ENCODE measurements around the gene SEC14L1. TPM values are rescaled to one million over a fixed set of nuclear protein-coding genes. Genes with fewer than 3 reads are reported as not detected.

SEC14L1 gene
- total RNA-seq, 1 donor from 2014 or later: 146 TPM

DNA sequence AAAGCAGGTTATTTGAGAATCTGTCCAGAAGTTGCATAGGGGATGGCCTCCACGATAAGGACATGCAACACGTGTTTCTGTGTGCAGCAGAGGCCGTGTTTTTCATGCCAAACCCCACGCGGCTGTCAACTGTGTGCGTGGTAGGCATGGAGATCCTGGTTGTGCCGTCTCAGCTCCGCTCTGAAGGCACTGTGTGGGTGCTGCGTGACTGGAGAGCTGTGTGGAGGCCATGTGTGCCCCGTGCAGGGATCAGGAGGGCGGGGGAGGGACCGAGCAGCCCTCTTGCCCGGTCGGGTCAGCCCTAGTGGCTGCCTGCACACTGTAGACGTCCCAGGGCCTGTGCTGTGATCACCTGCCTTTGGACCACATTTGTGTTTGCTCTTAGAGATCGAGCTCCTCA, 74.5 kb downstream of the SEC14L1 start:
- no peak for TF ChIP-seq CTCF (IDR thresholded peaks at IDR 0.05)
- DNase-seq: no peak
- Histone ChIP-seq H3K27me3 (ENCODE audit: low read depth) (no peaks in the 10 kb centered on the region), H3K36me3 (peaks cover 81% of the 10 kb centered on the region), H3K9me3 (no peaks in the 10 kb centered on the region), H3K4me1 (peaks cover 17% of the 10 kb centered on the region), H3K4me3 (no peak overlapping the region), H3K27ac (peak overlapping the region; percentile 36)
- ATAC-seq: no peak
- intact Hi-C loops (cut with DNase I): loop anchor here (10.0 kb wide), 1 partner anchor 120 kb away; no protein-coding TSS in a partner anchor

GRCh38 chr17:77216486-77216885, 75.7 kb downstream of the SEC14L1 start:
- Histone ChIP-seq H3K27ac (peak overlapping the region; percentile 24), H3K4me3 (no peak overlapping the region), H3K4me1 (peaks cover 6% of the 10 kb centered on the region), H3K9me3 (no peaks in the 10 kb centered on the region), H3K36me3 (peaks cover 69% of the 10 kb centered on the region), H3K27me3 (ENCODE audit: low read depth) (no peaks in the 10 kb centered on the region)
- intact Hi-C loops (cut with DNase I): loop anchor here (10.0 kb wide), 1 partner anchor 122 kb away; no protein-coding TSS in a partner anchor
- DNase-seq (no peak), ATAC-seq (peak; percentile 51 to 57)
- TF ChIP-seq CTCF (IDR thresholded peaks at IDR 0.05): no peak

DNA sequence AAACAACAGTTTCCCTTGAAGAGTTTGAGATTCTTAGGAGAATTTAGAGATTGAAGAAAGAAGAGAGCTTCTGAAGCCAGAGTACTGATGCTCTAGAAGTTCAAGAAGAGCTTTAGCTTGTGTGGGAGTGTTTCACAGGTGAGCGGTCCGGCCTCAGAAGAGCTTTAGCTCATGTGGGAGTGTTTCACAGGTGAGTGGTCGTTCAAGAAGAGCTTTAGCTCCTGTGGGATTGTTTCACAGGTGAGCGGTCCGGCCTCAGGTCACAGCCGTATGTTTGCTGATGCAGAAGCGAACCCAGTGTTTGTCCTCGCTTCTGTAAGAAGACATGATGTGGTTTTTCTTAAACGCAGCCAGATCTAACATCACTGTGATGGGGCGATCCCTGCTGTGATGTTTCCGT, 76.4 kb downstream of the SEC14L1 start:
- ATAC-seq: no peak
- intact Hi-C loops (cut with DNase I): loop anchor here (10.0 kb wide), 1 partner anchor 122 kb away; no protein-coding TSS in a partner anchor
- Histone ChIP-seq H3K4me1 (peaks cover 6% of the 10 kb centered on the region), H3K9me3 (no peaks in the 10 kb centered on the region), H3K27ac (no peak overlapping the region), H3K36me3 (peaks cover 63% of the 10 kb centered on the region), H3K27me3 (ENCODE audit: low read depth) (no peaks in the 10 kb centered on the region), H3K4me3 (no peak overlapping the region)
- no peak for TF ChIP-seq CTCF (IDR thresholded peaks at IDR 0.05)
- DNase-seq: no peak

- Histone ChIP-seq H3K27me3 (ENCODE audit: low read depth) (no peaks in the 10 kb centered on the region), H3K36me3 (peaks cover 58% of the 10 kb centered on the region), H3K9me3 (no peaks in the 10 kb centered on the region), H3K27ac (peak overlapping the region; percentile 11), H3K4me1 (peaks cover 6% of the 10 kb centered on the region), H3K4me3 (no peak overlapping the region)
- ATAC-seq: no peak
- DNase-seq: no peak
- no peak for TF ChIP-seq CTCF (IDR thresholded peaks at IDR 0.05)
- intact Hi-C loops (cut with DNase I): loop anchor here (10.0 kb wide), 1 partner anchor 123 kb away; no protein-coding TSS in a partner anchor
Observed at GRCh38 chr17:77217566-77217965, 76.8 kb downstream of the SEC14L1 start.

GRCh38 chr17:77218902-77219301, 78.1 kb downstream of the SEC14L1 start:
- no peak overlapping the region for H3K4me3 ChIP-seq
- no peaks in the 10 kb centered on the region for H3K9me3 ChIP-seq
- intact Hi-C loops (cut with DNase I): loop anchor here (10.0 kb wide), 1 partner anchor 124 kb away; no protein-coding TSS in a partner anchor
- H3K4me1 ChIP-seq: peaks cover 15% of the 10 kb centered on the region
- no peak for DNase-seq
- H3K36me3 ChIP-seq: peaks cover 45% of the 10 kb centered on the region
- no peak for ATAC-seq
- no peak overlapping the region for H3K27ac ChIP-seq
- no peaks in the 10 kb centered on the region for H3K27me3 ChIP-seq (ENCODE audit: low read depth)
- no peak for TF ChIP-seq CTCF (IDR thresholded peaks at IDR 0.05)
